Mucosa of descending colon (tissue), 3 donors: ENCODE data around the gene SOD1. TPM values are rescaled to one million over a fixed set of nuclear protein-coding genes. Genes with fewer than 3 reads are reported as not detected.

ENCODE experiments used
- ATAC-seq: fragments of 200-7000 bp; cut with Tn5 transposase; one replicate; pipeline ENCODE4 v1.9.1; 2020; ENCODE audit warnings: mild to moderate bottlenecking, moderate library complexity
- DNase-seq, 3 donors: peaks; one replicate each; pipeline ENCODE4 v3.0.0-alpha.2; 2020
- H3K36me3 ChIP-seq: fragments of 200-600 bp; one replicate; pipeline ENCODE4 v1.8.0; 2021; ENCODE audit warnings: low read depth, mild to moderate bottlenecking
- H3K4me1 ChIP-seq: fragments of 200-600 bp; one replicate; pipeline ENCODE4 v1.8.0; 2021; ENCODE audit warnings: low read depth, mild to moderate bottlenecking
- H3K4me3 ChIP-seq: fragments of 200-600 bp; one replicate; pipeline ENCODE4 v1.8.0; 2021; ENCODE audit warnings: mild to moderate bottlenecking
- H3K9me3 ChIP-seq: fragments of 200-600 bp; one replicate; pipeline ENCODE4 v1.8.0; 2021; ENCODE audit warnings: mild to moderate bottlenecking
- intact Hi-C, 2 donors: fragments of 100-400 bp; cut with DNase I in 1 of 2; cut with micrococcal nuclease in 1 of 2; formaldehyde crosslinking; loops; one replicate each; pipeline versions ENCODE4 v1.11.0 to v1.11.1; 2022; cut with DNase I, micrococcal nuclease
- total RNA-seq, 3 donors: library from RNA; stranded (reverse); fragmentation: NEBNext Ultra II Directional in 2 of 3; extraction: Animal tissue kit (Norgen Biotek cat#: 25700) in 2 of 3; gene quantifications; one replicate each; pipeline versions ENCODE4 v1.2.1 to v1.2.4, GENCODE V29; 2021 to 2023
- TF ChIP-seq, protein P1 (sequence below): fragments of 200-600 bp; IDR thresholded peaks from one replicate; pipeline ENCODE4 v1.8.0; 2022; ENCODE audit warnings: antibody characterized with exemption, mild to moderate bottlenecking
- donor health status: DM: no; HTN: no; CAD: no; lungs with moderate emphysema.
- donor health status: DM: no; HTN: no; CAD: no.
- donor health status: DM: no; HTN: yes; CAD: no.

SOD1 gene
- total RNA-seq, 3 donors from 2014 or later = 268 to 384 (median 269) TPM

DNA sequence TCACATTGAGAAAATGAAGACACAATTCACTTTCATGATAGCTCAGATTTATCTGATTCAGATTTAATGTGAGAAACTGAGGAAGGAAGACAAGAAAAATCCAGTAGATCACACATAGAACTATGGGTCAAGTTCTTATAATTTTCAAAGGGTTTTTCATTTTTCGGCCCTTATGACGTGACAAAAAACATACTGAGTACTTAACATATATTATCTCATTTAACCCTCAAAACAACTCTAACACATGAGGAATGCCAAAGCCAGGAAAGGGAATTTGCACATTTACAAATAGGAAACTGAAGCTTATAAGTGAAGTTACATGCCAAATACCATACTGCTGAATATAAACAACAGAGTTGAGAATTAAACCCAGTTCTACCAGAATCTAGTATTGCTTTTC lies 27.6 kb downstream of the SOD1 start:
- Histone ChIP-seq H3K9me3 (no peaks in the 10 kb centered on the region), H3K36me3 (no peaks in the 10 kb centered on the region), H3K4me1 (no peaks in the 10 kb centered on the region), H3K4me3 (no peak overlapping the region)
- DNase-seq (no peak), ATAC-seq (no peak)
- intact Hi-C loops = no loop called here
- TF ChIP-seq, protein P1, sequence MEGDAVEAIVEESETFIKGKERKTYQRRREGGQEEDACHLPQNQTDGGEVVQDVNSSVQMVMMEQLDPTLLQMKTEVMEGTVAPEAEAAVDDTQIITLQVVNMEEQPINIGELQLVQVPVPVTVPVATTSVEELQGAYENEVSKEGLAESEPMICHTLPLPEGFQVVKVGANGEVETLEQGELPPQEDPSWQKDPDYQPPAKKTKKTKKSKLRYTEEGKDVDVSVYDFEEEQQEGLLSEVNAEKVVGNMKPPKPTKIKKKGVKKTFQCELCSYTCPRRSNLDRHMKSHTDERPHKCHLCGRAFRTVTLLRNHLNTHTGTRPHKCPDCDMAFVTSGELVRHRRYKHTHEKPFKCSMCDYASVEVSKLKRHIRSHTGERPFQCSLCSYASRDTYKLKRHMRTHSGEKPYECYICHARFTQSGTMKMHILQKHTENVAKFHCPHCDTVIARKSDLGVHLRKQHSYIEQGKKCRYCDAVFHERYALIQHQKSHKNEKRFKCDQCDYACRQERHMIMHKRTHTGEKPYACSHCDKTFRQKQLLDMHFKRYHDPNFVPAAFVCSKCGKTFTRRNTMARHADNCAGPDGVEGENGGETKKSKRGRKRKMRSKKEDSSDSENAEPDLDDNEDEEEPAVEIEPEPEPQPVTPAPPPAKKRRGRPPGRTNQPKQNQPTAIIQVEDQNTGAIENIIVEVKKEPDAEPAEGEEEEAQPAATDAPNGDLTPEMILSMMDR = no peak

DNA sequence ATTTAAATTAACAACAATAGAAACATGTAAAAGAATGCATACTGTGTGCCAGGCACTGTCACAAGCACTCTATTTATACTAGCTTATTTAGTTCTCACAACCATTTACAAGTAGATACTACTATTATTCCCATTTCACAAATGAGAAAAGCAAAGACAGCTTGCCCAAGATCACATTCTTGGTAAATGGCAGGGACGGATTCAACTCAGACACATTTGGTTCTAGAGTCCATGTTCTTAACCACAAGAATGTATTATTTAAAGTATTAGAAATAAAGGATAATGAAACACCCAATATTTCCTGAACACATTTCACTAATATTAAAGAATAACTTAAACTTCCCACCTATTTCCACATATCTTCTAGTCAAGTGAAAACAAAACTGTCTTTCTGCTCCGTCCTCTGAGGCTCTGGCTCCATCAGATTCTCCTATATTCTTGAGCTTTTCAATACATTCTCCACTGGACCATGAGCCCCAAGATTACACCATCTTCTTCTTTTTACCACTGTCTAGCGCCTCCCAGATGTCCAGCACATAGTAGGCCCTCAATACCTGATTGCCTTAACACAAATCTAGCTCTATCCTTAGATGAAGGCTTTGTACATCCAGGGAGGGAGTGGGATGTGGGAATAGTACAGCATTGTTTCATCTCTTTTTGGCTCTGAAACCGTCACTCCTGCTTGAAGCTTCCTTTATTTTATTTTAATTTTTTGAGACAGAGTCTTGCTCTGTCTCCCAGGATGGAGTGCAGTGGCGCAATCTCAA lies 29.3 kb downstream of the SOD1 start:
- no peak for DNase-seq
- intact Hi-C loops = no loop called here
- Histone ChIP-seq H3K4me1 (no peaks in the 10 kb centered on the region), H3K36me3 (peaks cover 6% of the 10 kb centered on the region), H3K9me3 (no peaks in the 10 kb centered on the region), H3K4me3 (no peak overlapping the region)
- no peak for ATAC-seq
- TF ChIP-seq, protein P1 = no peak

DNA sequence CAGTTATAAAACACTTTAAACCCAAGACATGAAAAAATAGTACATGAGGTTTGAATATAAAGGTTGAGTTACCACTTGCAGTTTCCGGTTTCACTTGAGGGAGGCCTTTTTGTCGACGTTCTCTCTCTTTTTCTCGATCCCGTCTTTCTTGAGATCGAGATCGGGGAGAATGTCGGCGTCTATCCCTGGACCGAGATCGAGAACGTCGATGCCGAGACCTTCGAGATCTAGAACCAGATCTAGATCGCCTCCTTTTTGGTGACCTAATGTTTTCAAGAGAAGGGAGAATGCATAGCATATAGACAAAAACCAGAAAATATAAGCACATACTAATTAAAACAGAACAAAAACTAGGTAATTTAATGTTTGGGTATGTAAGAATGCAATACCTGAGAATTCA lies 33.7 kb downstream of the SOD1 start:
- Histone ChIP-seq H3K4me3 (no peak overlapping the region), H3K9me3 (no peaks in the 10 kb centered on the region), H3K4me1 (no peaks in the 10 kb centered on the region), H3K36me3 (peaks cover 11% of the 10 kb centered on the region)
- no peak for DNase-seq
- intact Hi-C loops = no loop called here
- TF ChIP-seq, protein P1 = no peak
- ATAC-seq = no peak

DNA sequence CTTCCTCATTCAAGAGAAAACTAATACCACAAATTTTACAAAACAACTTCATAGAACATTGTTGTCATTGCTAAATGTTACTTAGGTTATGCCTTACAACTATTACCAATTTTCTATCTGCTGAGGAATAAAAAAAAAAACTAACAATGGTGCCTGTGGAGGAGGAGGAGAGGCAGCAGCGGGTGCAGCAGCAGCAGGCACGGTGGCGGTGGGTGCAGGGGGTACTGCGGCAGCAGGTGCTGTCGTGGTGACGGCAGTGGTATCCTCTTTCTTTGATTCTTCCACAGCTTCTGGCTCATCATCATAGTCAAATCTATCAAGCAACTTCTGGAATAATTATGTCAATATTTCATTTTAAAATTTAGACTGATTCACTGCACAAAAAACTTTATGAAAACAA lies 36.9 kb downstream of the SOD1 start:
- intact Hi-C loops = no loop called here
- ATAC-seq (no peak), DNase-seq (no peak)
- Histone ChIP-seq H3K9me3 (no peaks in the 10 kb centered on the region), H3K4me3 (no peak overlapping the region), H3K4me1 (no peaks in the 10 kb centered on the region), H3K36me3 (peaks cover 11% of the 10 kb centered on the region)
- TF ChIP-seq, protein P1 = no peak

DNA sequence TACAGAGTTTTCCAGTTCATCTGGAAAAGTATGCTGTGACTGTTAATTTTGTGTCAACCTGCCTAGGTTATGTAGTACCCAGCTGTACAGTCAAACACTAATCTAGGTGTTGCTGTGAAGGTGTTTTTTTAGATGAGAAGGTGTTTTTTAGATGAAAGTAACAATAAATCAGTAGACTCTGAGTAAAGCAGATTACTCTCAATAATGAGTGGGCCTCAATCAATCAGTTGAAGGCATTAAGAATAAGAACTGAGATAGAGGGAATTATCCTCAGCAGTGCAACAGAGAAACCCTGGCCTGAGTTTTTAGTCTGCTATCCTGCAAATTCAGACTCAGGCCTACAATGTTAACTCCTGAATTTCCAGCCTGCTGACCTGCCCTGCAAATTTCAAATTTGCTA lies 39.0 kb downstream of the SOD1 start:
- TF ChIP-seq, protein P1 = no peak
- no peak for DNase-seq
- intact Hi-C loops = no loop called here
- peaks cover 6% of the 10 kb centered on the region for H3K36me3 ChIP-seq
- ATAC-seq = no peak
- H3K9me3 ChIP-seq = no peaks in the 10 kb centered on the region
- no peak overlapping the region for H3K4me3 ChIP-seq
- no peaks in the 10 kb centered on the region for H3K4me1 ChIP-seq

DNA sequence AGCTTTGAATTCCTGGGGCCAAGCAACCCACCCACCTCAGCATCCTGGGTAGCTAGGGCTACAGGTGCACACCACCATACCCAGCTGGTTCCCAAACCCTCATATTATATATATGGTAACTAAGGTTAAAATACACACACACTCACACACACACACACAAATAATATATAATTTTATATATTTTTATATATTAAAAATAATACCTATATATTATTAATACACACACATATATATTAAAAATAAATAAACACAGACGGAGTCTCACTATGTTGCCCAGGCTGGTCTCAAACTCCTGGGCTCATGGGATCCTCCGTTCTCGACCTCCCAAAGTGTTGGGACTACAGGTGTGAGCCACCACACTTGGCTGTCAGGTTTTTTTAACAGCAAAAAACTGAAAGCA lies 40.5 kb downstream of the SOD1 start:
- no peak for ATAC-seq
- Histone ChIP-seq H3K36me3 (peaks cover 2% of the 10 kb centered on the region), H3K4me1 (no peaks in the 10 kb centered on the region), H3K4me3 (no peak overlapping the region), H3K9me3 (no peaks in the 10 kb centered on the region)
- intact Hi-C loops = no loop called here
- TF ChIP-seq, protein P1 = no peak
- DNase-seq = no peak
